Central memory CD8-positive, alpha-beta T cell (primary cell): ENCODE measurements around the gene LMF2.

Source experiments
- ATAC-seq: fragments of 150-1000 bp; cut with Tn5 transposase; replicated peaks from 2 replicates; pipeline ENCODE4 v1.10.0; 2022; ENCODE audit warnings: mild to moderate bottlenecking, moderate FRiP score, moderate number of reproducible peaks; ENCODE audit not compliant: poor library complexity, severe bottlenecking; ENCODE audit errors: extremely low read depth
- DNase-seq, 2 donors: peaks; one replicate each; pipeline ENCODE4 v3.0.0; 2021; ENCODE audit warnings: low spot score in 2 of 2
- H3K27ac Mint-ChIP-seq: one replicate; pipeline ENCODE4 v1.8.0; 2022; ENCODE audit warnings: low read depth, mild to moderate bottlenecking, moderate library complexity, mixed read lengths
- H3K27me3 Mint-ChIP-seq: one replicate; pipeline ENCODE4 v1.8.0; 2022; ENCODE audit warnings: mixed read lengths
- H3K36me3 Mint-ChIP-seq: one replicate; pipeline ENCODE4 v1.8.0; 2022; ENCODE audit warnings: mild to moderate bottlenecking, moderate library complexity, mixed read lengths; ENCODE audit not compliant: insufficient read depth
- H3K4me1 Mint-ChIP-seq: one replicate; pipeline ENCODE4 v1.8.0; 2022; ENCODE audit warnings: mixed read lengths
- H3K4me3 Mint-ChIP-seq: one replicate; pipeline ENCODE4 v1.8.0; 2022; ENCODE audit warnings: mild to moderate bottlenecking, moderate library complexity, mixed read lengths
- H3K9me3 Mint-ChIP-seq: one replicate; pipeline ENCODE4 v1.8.0; 2022; ENCODE audit warnings: mixed read lengths

LMF2 gene

GRCh38 chr22:50531546-50531961 is 24.1 kb upstream of the LMF2 start:
- peaks cover 43% of the 10 kb centered on the region for H3K4me1 Mint-ChIP-seq
- ATAC-seq = peak; percentile 65
- peaks cover 21% of the 10 kb centered on the region for H3K36me3 Mint-ChIP-seq
- DNase-seq = peak; percentile 50 to 51
- H3K4me3 Mint-ChIP-seq = peak overlapping the region; percentile 92
- H3K27me3 Mint-ChIP-seq = no peaks in the 10 kb centered on the region
- H3K9me3 Mint-ChIP-seq = no peaks in the 10 kb centered on the region
- peak overlapping the region; percentile 98 for H3K27ac Mint-ChIP-seq

DNA sequence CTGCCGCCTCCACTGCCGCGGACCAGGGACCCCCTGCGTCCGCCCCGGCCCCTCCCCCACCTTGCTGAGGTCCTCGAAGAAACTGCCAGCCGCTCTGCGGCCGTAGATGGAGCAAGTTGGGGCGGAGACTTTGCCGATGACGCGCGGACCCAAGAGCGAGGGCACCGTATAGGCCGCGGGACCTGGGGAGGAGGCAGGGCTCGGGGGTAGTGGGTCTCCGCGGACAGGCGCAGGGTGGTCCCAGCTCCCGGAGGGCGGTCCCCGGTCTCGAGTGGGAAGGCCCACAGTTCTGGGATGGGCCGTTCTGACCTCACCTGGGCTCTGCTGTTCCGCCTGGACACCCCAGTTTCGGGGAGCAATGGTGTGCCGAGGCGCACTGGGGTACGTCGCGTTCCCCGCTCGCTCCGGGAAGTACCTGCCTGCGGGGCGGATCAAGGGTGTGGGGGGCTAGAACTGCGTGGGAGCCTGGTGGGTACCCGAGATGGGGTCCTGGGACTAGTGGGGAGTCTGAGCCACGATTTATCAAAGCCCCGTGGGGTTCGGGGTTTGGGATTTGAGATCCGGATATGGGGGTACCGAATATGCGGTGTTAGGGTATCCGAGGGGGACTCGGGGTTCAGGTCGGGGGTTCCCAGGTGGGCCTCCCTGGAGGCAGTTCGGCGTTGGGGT is 23.5 kb upstream of the LMF2 start:
- H3K4me3 Mint-ChIP-seq = peak overlapping the region; percentile 92
- peak; percentile 58 for ATAC-seq
- peaks cover 44% of the 10 kb centered on the region for H3K4me1 Mint-ChIP-seq
- no peaks in the 10 kb centered on the region for H3K9me3 Mint-ChIP-seq
- DNase-seq = peak; percentile 67 to 73
- H3K27ac Mint-ChIP-seq = peak overlapping the region; percentile 98
- H3K27me3 Mint-ChIP-seq = no peaks in the 10 kb centered on the region
- peaks cover 21% of the 10 kb centered on the region for H3K36me3 Mint-ChIP-seq

- DNase-seq = peak in 1 of 2 donors; percentile 36
- peaks cover 44% of the 10 kb centered on the region for H3K4me1 Mint-ChIP-seq
- no peak for ATAC-seq
- H3K27ac Mint-ChIP-seq = peak overlapping the region; percentile 98
- no peaks in the 10 kb centered on the region for H3K9me3 Mint-ChIP-seq
- H3K36me3 Mint-ChIP-seq = peaks cover 24% of the 10 kb centered on the region
- H3K4me3 Mint-ChIP-seq = peak overlapping the region; percentile 92
- no peaks in the 10 kb centered on the region for H3K27me3 Mint-ChIP-seq
Measured at GRCh38 chr22:50530580-50530876, 23.0 kb upstream of the LMF2 start.

DNA sequence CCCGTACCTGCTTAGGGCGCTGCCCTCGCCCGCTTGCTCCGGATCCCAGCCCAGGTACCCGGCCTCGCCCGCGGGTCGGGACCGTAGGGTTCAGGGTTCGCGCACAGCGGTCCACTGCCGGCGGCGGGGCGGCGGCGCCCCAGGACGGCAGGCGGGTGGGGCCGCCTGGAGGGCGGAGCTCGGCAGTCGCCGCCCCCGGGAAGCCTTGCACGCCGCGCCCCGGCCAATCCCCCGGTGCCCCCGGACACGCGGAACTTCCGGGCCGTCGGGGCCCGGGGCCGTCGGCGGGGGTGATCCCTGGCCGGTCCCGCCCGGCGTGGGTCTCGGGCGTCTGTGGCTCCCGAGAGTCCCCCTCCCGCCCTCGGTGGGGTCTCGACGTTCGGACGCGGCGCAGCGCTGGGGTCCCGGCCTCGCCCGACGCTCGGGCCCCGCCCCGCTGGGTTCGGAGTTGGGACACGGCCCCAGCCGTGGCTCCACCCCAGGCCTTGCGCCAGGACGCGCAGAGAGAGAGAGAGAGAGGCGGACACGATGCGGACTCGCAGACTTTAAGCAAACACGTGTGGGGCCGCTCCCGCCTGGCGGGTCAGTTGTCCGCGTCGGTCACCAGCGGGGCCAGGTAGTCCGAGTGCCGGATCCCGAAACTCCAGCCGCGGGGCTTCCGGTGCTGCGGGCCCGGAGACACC is 22.5 kb upstream of the LMF2 start, which contains the start of gene TYMP:
TYMP (minus strand) TSS at position 116 of the 683 bp plus-strand sequence. CDS start 303 bp downstream, outside the sequence.
- Mint-ChIP-seq H3K27ac (peak within 1 kb of the TSS; percentile 98), H3K9me3 (no peaks in the 10 kb centered on the region), H3K4me3 (peak within 1 kb of the TSS; percentile 92), H3K36me3 (peaks cover 28% of the 10 kb centered on the region), H3K27me3 (no peaks in the 10 kb centered on the region), H3K4me1 (peaks cover 44% of the 10 kb centered on the region)
- peak in 1 of 2 donors; percentile 32 for DNase-seq
- no peak for ATAC-seq

GRCh38 chr22:50529416-50529896 is 22.0 kb upstream of the LMF2 start:
- no peak for DNase-seq
- peaks cover 50% of the 10 kb centered on the region for H3K4me1 Mint-ChIP-seq
- H3K27me3 Mint-ChIP-seq = no peaks in the 10 kb centered on the region
- no peaks in the 10 kb centered on the region for H3K9me3 Mint-ChIP-seq
- peak overlapping the region; percentile 92 for H3K4me3 Mint-ChIP-seq
- ATAC-seq = no peak
- H3K27ac Mint-ChIP-seq = no peak overlapping the region
- H3K36me3 Mint-ChIP-seq = peaks cover 31% of the 10 kb centered on the region

DNA sequence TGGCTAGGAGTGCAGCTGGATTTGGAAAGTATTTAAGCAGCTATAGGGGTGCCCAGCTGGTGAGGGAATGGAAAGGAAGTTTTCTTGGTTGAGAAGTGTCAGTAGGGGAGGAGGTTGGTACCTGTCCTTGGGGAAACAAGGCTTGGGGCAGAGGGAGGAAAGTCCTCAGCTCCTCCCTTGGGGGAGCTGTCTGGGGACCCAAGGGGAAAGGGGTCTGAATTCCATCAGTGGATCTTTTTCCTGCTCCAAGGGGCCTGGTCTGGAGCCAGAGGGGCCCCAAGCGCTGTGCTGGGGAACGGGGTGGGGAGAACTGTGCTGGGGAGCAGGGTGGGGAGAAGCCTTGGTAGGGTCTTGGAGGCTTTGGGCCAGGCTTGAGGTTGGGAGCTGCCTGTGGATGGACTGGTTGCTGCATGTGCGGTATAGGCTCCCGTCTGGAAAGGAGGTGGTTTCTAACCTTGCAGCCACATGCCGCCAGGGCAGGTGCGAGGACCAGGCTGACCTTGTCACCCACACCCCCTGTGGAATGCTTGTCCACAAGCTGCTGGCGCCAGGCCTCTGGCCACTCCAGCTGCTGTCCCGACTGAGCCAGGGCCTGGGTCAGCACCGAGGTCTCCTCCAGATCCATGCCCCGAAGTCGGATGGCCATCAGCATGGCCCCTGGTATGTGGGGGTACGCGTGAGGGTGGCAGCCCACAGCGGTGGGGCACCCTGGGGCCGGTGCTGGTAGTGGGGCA is 21.3 kb upstream of the LMF2 start:
- peak overlapping the region; percentile 29 for H3K27ac Mint-ChIP-seq
- no peak for DNase-seq
- peaks cover 54% of the 10 kb centered on the region for H3K4me1 Mint-ChIP-seq
- ATAC-seq = no peak
- peaks cover 37% of the 10 kb centered on the region for H3K36me3 Mint-ChIP-seq
- H3K9me3 Mint-ChIP-seq = no peaks in the 10 kb centered on the region
- no peaks in the 10 kb centered on the region for H3K27me3 Mint-ChIP-seq
- peak overlapping the region; percentile 92 for H3K4me3 Mint-ChIP-seq

GRCh38 chr22:50527921-50528681 is 20.6 kb upstream of the LMF2 start:
- Mint-ChIP-seq H3K4me3 (peak overlapping the region; percentile 92), H3K36me3 (peaks cover 44% of the 10 kb centered on the region), H3K9me3 (no peaks in the 10 kb centered on the region), H3K27me3 (no peaks in the 10 kb centered on the region), H3K4me1 (peaks cover 55% of the 10 kb centered on the region), H3K27ac (peak overlapping the region; percentile 91)
- ATAC-seq (no peak), DNase-seq (no peak)

DNA sequence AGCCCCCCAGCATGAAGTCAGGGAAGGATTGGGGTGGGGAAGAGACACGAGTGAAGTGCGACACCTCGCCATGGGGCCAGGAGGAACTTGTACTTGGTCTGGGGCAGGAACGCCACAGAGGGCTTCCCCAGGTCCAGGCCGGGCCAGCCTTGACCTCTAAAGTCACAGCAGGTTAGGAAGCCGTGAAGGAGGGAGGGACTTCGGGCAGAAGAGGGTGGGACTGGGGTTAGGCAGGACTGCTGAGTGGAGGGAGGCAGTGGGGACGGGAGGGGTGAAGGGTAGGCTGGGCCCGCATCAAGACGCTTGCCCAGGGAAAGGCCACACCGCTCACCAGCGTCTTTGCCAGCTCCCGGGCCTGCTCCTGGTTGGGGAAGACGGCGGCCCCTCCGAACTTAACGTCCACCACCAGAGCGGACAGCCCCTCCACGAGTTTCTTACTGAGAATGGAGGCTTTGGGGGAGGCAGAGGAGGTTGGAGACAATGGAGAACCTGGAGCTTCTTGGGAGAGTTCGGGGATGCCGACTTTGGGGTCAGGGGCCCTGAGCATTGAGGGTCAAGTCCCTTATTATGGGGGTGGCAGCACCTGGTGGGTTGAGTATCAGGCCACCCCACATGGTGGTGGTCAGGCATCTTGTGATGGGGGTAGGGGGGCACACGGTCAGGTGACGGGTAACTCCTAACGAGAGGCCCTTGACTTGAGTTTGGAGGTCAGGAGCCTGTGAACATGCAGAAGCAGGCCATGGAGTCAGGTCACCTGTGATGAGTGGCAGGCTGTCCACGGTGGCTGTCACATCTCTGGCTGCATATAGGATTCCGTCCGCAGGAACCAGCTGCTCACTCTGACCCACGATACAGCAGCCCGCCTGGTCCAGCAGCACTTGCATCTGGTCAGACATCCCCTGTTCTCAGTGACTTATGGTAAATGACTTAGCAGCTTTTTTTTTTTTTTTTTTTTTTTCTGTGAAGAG is 19.6 kb upstream of the LMF2 start:
- Mint-ChIP-seq H3K27ac (peak overlapping the region; percentile 91), H3K4me1 (peaks cover 49% of the 10 kb centered on the region)

GRCh38 chr22:50526108-50526833 is 18.8 kb upstream of the LMF2 start:
- peak; percentile 72 to 75 for DNase-seq
- H3K4me1 Mint-ChIP-seq = peaks cover 48% of the 10 kb centered on the region

More for the DNA sequence above, 19.6 kb upstream of the LMF2 start:
- Mint-ChIP-seq H3K27me3 (no peaks in the 10 kb centered on the region), H3K36me3 (peaks cover 49% of the 10 kb centered on the region), H3K4me3 (peak overlapping the region; percentile 85), H3K9me3 (no peaks in the 10 kb centered on the region)
- ATAC-seq = no peak
- DNase-seq = no peak

GRCh38 chr22:50525858-50526107 is 18.3 kb upstream of the LMF2 start:
- peak overlapping the region; percentile 85 for H3K4me3 Mint-ChIP-seq
- DNase-seq (no peak), ATAC-seq (no peak)
- H3K27me3 Mint-ChIP-seq = no peaks in the 10 kb centered on the region
- H3K36me3 Mint-ChIP-seq = peaks cover 45% of the 10 kb centered on the region
- H3K4me1 Mint-ChIP-seq = peaks cover 43% of the 10 kb centered on the region
- peak overlapping the region; percentile 87 for H3K27ac Mint-ChIP-seq
- no peaks in the 10 kb centered on the region for H3K9me3 Mint-ChIP-seq

More at GRCh38 chr22:50526108-50526833, 18.8 kb upstream of the LMF2 start:
- Mint-ChIP-seq H3K9me3 (no peaks in the 10 kb centered on the region), H3K27me3 (no peaks in the 10 kb centered on the region), H3K36me3 (peaks cover 49% of the 10 kb centered on the region), H3K4me3 (peak overlapping the region; percentile 85), H3K27ac (peak overlapping the region; percentile 91)
- ATAC-seq = peak; percentile 34
